Memory B cell (primary cell): ENCODE data around the gene MAN1C1.

Source experiments
- ATAC-seq: fragments of 150-1000 bp; cut with Tn5 transposase; 2 replicates; pipeline ENCODE4 v1.10.0; 2021; ENCODE audit warnings: low read depth, mild to moderate bottlenecking, moderate library complexity
- DNase-seq, 2 donors: peaks; one replicate each; pipeline ENCODE4 v3.0.0; 2022; ENCODE audit warnings: low spot score in 2 of 2
- H3K27ac Mint-ChIP-seq: one replicate; pipeline ENCODE4 v1.8.0; 2022; ENCODE audit warnings: mild to moderate bottlenecking, moderate library complexity, mixed read lengths
- H3K27me3 Mint-ChIP-seq: one replicate; pipeline ENCODE4 v1.8.0; 2022; ENCODE audit warnings: mixed read lengths
- H3K36me3 Mint-ChIP-seq: one replicate; pipeline ENCODE4 v1.8.0; 2022; ENCODE audit warnings: mild to moderate bottlenecking, mixed read lengths
- H3K4me1 Mint-ChIP-seq: one replicate; pipeline ENCODE4 v1.8.0; 2022; ENCODE audit warnings: mixed read lengths
- H3K4me3 Mint-ChIP-seq: one replicate; pipeline ENCODE4 v1.8.0; 2022; ENCODE audit warnings: mild to moderate bottlenecking, moderate library complexity, mixed read lengths
- H3K9me3 Mint-ChIP-seq: one replicate; pipeline ENCODE4 v1.8.0; 2022; ENCODE audit warnings: mixed read lengths

MAN1C1 gene

GRCh38 chr1:25674807-25675084 lies 58.2 kb downstream of the MAN1C1 start:
- Mint-ChIP-seq H3K9me3 (peaks cover 3% of the 10 kb centered on the region), H3K36me3 (peaks cover 7% of the 10 kb centered on the region), H3K27ac (no peak overlapping the region), H3K4me3 (no peak overlapping the region), H3K4me1 (peaks cover 14% of the 10 kb centered on the region), H3K27me3 (peaks cover 16% of the 10 kb centered on the region)
- no peak for ATAC-seq
- DNase-seq: no peak

DNA sequence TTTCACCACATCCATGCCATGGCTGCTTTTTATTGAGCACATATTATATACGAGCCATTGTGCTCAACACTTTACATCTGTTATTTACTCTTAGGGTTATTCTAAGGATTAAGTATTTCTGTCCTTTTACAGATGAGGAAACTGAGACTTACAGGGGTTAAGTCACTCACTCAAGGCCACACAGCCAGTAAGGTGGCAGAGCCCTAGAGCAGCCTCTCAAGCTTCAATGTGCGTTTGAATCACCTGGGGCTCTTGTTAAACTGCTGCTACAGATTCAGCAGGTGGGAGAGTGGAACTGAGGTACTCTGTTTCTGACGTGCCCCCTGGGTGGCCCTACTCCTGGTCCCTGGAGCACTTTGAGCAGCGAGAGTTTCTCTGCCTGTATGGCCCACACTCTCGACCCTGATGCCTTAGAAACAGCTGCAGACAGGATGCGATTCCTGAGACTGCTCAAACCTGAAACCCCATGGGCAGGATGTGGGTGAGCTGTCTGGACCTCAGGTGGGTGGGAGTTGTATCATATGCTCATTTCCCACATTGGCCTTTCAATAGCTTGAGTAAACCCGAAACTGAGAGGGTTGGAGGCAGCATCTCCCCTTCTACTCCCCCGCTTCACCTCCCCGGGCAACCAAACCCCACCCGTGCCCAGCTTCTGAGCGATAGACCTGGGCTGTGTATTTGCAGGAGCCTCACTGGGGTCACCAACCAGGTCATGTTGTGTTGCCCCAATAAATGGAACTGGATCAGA lies 59.3 kb downstream of the MAN1C1 start:
- Mint-ChIP-seq H3K27ac (no peak overlapping the region), H3K4me1 (peaks cover 14% of the 10 kb centered on the region), H3K4me3 (no peak overlapping the region), H3K9me3 (peaks cover 3% of the 10 kb centered on the region), H3K36me3 (peaks cover 7% of the 10 kb centered on the region), H3K27me3 (peaks cover 19% of the 10 kb centered on the region)
- ATAC-seq (peak; percentile 52), DNase-seq (no peak)

DNA sequence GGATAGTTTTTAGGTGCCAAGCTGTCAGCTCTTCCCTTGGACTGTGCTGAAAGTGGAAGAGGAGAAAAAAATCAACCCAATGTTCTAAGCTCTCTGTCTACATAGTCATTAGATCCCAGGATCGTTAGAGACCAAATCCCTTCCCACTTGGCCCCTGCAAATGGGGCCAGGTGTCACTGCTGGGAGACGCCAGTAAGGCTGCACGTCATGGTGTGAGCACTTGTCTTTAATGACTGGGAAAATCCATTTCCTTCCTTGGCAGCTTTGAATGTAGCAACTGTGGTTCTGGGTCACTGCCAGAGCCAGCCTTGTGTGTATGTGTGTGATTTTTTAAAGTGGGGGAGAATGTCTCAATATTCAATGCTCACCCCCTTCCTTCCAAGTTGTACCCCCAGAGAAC lies 59.9 kb downstream of the MAN1C1 start:
- ATAC-seq: no peak

DNA sequence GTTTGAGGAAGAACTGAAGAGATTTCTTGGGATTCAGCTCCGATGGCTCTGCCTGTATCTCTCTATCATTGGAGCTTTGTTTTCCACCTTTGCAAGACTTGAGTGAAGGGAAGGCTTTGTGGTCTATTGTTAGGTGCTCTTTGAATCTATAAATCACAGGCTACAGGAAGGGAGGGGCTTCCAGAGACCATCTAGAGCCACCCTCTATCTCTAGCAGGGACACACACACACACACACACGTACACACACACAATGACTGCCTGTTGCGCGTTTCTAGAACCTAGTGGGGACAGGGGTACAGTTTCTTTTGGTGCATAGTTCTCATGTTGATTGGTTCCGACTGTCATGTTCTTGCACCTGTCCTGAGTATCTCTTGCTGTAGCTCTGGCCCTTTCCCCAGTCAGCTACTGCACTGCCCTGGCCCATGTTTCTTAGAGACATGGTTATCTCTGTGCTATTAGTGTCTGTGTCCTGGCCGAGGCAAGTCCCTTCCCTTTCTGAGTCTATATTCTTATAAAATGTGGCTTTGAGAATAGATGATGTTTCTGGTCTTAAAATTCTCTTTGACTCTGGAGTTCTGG lies 60.7 kb downstream of the MAN1C1 start:
- H3K4me3 Mint-ChIP-seq: no peak overlapping the region

More for the DNA sequence above, 59.9 kb downstream of the MAN1C1 start:
- H3K27ac Mint-ChIP-seq: no peak overlapping the region
- DNase-seq: no peak
- H3K4me3 Mint-ChIP-seq: no peak overlapping the region
- peaks cover 14% of the 10 kb centered on the region for H3K4me1 Mint-ChIP-seq
- peaks cover 3% of the 10 kb centered on the region for H3K9me3 Mint-ChIP-seq
- H3K36me3 Mint-ChIP-seq: peaks cover 7% of the 10 kb centered on the region
- peaks cover 19% of the 10 kb centered on the region for H3K27me3 Mint-ChIP-seq

DNA sequence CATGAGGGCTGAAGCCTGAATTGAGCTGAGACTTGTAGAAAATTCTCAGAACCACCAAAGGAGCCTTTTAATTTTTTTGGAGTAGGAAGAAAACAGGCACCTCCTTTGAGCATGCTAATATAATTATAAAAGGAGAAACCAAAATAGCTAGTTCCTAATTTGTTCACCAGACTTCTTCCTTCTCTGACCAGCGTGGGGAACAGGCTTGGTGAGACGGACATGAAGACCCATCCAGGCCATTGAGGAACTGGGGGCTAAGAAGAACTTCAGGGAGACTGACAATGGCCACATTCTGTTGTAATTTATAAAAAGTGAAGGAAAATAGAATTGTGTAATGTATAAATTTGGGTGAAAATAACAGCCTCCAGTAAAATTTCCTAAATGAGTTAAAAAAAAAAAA lies 62.6 kb downstream of the MAN1C1 start:
- H3K27ac Mint-ChIP-seq: no peak overlapping the region
- peaks cover 14% of the 10 kb centered on the region for H3K27me3 Mint-ChIP-seq
- H3K36me3 Mint-ChIP-seq: peaks cover 3% of the 10 kb centered on the region
- peaks cover 14% of the 10 kb centered on the region for H3K4me1 Mint-ChIP-seq
- H3K4me3 Mint-ChIP-seq: no peak overlapping the region
- no peaks in the 10 kb centered on the region for H3K9me3 Mint-ChIP-seq
- no peak for DNase-seq
- no peak for ATAC-seq

More for the DNA sequence above, 60.7 kb downstream of the MAN1C1 start:
- Mint-ChIP-seq H3K27ac (no peak overlapping the region), H3K36me3 (peaks cover 7% of the 10 kb centered on the region), H3K4me1 (peaks cover 14% of the 10 kb centered on the region), H3K9me3 (peaks cover 3% of the 10 kb centered on the region), H3K27me3 (peaks cover 19% of the 10 kb centered on the region)
- ATAC-seq: no peak
- no peak for DNase-seq

DNA sequence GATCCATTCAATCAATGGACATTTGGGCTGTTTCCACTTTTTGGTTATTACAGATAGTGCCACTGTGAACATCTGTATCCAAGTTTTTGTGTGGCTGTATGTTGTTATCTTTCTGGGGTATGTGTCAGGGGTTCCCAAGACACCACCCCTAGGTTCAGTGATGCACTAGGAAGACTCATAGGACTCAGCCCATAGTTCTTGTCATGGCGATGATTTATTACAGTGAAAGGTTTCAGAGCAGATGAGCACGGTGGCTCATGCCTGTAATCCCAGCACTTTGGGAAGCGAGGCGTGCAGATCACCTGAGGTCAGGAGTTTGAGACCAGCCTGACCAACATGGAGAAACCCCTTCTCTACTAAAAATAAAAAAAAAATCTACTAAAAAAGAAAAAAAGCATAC lies 64.1 kb downstream of the MAN1C1 start:
- peaks cover 14% of the 10 kb centered on the region for H3K4me1 Mint-ChIP-seq
- no peak overlapping the region for H3K4me3 Mint-ChIP-seq
- DNase-seq (no peak), ATAC-seq (no peak)
- H3K36me3 Mint-ChIP-seq: peaks cover 2% of the 10 kb centered on the region
- no peaks in the 10 kb centered on the region for H3K9me3 Mint-ChIP-seq
- H3K27me3 Mint-ChIP-seq: peaks cover 15% of the 10 kb centered on the region
- no peak overlapping the region for H3K27ac Mint-ChIP-seq

GRCh38 chr1:25682059-25682601 lies 65.5 kb downstream of the MAN1C1 start:
- DNase-seq: no peak
- H3K9me3 Mint-ChIP-seq: no peaks in the 10 kb centered on the region
- no peak for ATAC-seq
- no peak overlapping the region for H3K27ac Mint-ChIP-seq
- H3K36me3 Mint-ChIP-seq: peaks cover 2% of the 10 kb centered on the region
- H3K27me3 Mint-ChIP-seq: peaks cover 12% of the 10 kb centered on the region
- peaks cover under 1% of the 10 kb centered on the region for H3K4me1 Mint-ChIP-seq
- H3K4me3 Mint-ChIP-seq: no peak overlapping the region

DNA sequence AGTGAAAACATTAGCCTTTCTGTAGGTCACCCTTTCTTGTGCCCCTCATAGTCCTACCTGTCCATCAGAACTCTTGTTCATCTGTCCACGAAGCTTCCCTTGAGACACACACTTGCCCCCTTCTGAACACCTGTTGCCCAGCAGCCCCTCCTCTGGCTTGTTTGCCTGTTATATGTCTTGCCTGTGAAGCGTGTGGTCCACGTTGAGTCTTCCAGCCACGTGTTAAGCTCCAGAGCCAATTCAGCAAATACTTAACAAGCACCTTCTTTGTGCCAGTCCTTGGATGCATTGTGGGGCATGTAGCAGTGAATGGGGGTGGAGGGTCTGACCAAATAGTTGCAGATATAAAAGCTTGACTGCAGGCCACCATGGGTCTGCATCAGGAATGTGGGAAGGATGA lies 66.6 kb downstream of the MAN1C1 start:
- peaks cover 2% of the 10 kb centered on the region for H3K36me3 Mint-ChIP-seq
- no peak overlapping the region for H3K4me3 Mint-ChIP-seq
- H3K27me3 Mint-ChIP-seq: peaks cover 12% of the 10 kb centered on the region
- ATAC-seq (no peak), DNase-seq (no peak)
- no peak overlapping the region for H3K27ac Mint-ChIP-seq
- H3K9me3 Mint-ChIP-seq: no peaks in the 10 kb centered on the region
- H3K4me1 Mint-ChIP-seq: no peaks in the 10 kb centered on the region

DNA sequence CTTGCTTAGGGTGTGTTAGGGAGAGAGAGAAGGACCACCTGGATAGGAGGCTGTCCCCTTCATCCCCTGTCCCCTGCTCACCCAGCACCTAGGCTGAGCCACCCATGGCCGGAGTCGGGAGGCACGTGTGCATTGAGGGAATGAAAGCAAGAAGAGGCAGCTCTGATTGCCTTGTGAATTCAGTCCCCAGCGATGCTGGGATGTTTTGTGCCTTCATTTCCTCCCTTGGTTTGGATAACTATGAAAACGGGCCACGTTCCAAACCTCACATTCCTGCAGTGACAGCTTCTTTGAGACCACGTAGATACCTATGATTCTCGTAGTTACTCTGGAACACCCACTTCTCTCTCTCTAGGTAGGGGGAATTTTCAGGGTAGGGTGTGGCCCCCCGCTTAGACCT lies 67.1 kb downstream of the MAN1C1 start:
- peaks cover 2% of the 10 kb centered on the region for H3K36me3 Mint-ChIP-seq
- no peak overlapping the region for H3K4me3 Mint-ChIP-seq
- H3K9me3 Mint-ChIP-seq: no peaks in the 10 kb centered on the region
- H3K27ac Mint-ChIP-seq: no peak overlapping the region
- H3K4me1 Mint-ChIP-seq: no peaks in the 10 kb centered on the region
- no peak for DNase-seq
- H3K27me3 Mint-ChIP-seq: peaks cover 11% of the 10 kb centered on the region
- ATAC-seq: no peak

DNA sequence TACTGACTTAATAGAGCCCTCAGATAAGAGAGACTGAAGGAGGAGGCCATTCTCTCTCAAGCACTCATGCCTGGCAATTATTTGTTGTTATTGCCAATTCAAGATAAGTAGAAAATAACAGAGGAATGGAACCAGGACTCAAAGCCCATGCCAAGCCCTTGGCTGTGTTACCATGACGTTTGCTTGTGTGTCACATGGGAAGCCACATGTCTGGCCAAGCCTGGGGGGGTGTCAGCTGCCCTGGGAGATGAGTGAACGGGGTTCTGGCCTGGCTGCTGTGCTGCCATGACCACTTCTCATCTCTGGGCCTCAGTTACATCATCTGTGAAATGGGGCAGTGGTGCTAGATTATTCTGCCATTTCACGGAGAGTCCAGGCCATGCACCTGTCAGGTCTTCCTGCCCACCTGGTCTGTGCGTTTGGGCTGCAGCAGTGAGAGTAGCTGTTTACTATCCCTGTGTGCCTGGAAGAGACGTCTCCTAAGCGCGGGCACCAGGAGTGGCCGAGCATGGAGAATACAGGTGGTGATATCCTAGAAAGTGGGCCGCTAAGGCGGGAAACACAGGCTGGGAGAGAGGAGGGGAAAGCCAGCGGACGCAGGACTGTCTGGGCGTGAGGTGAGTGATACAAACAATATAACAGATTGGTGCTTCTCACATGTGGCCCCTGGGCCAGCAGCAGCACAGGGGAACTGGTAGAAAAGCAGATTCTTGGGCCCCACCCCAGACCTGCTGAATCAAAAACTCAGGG lies 67.8 kb downstream of the MAN1C1 start:
- no peaks in the 10 kb centered on the region for H3K9me3 Mint-ChIP-seq
- H3K4me3 Mint-ChIP-seq: no peak overlapping the region
- ATAC-seq (no peak), DNase-seq (no peak)
- H3K27ac Mint-ChIP-seq: no peak overlapping the region
- H3K4me1 Mint-ChIP-seq: no peaks in the 10 kb centered on the region
- H3K27me3 Mint-ChIP-seq: peaks cover 8% of the 10 kb centered on the region
- H3K36me3 Mint-ChIP-seq: no peaks in the 10 kb centered on the region

GRCh38 chr1:25685211-25685750 lies 68.7 kb downstream of the MAN1C1 start:
- Mint-ChIP-seq H3K36me3 (no peaks in the 10 kb centered on the region), H3K27ac (no peak overlapping the region), H3K9me3 (no peaks in the 10 kb centered on the region), H3K4me3 (no peak overlapping the region), H3K27me3 (peaks cover 8% of the 10 kb centered on the region), H3K4me1 (no peaks in the 10 kb centered on the region)
- ATAC-seq (no peak), DNase-seq (no peak)

DNA sequence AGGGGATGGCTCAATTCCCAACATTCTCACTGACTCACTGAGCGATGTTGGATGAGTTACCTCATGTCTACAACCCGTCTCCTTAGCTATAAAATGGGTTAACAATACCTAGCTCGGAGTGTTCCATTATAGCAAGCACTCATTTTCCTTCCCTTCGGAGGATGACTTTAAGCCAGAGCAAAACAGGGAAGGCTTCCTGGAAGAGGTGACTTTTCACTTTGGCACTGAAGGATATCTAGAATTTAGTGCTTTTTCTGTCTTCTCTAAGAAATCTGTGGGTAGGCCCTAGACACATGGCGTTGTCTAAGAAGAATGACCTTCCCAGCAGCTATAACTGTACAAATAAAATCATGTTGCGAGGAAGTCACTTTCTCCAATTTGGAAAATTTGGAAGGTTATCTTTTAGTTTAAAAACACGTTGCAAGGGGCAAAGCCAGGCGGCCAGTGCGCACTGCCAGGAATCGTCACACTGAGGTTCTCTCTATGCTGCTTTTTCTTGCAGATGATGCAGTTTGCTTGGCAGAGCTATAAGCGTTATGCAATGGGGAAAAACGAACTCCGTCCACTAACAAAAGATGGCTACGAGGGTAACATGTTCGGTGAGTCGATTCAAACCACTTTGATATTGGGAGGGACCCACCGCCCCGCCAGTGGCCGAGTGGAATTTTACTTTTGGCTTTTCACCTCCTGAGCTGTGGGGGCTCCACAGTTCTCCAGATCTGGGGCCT lies 69.5 kb downstream of the MAN1C1 start:
- Mint-ChIP-seq H3K36me3 (no peaks in the 10 kb centered on the region), H3K4me1 (no peaks in the 10 kb centered on the region), H3K9me3 (no peaks in the 10 kb centered on the region), H3K27ac (no peak overlapping the region), H3K4me3 (no peak overlapping the region), H3K27me3 (peaks cover 6% of the 10 kb centered on the region)
- no peak for DNase-seq
- ATAC-seq: no peak

DNA sequence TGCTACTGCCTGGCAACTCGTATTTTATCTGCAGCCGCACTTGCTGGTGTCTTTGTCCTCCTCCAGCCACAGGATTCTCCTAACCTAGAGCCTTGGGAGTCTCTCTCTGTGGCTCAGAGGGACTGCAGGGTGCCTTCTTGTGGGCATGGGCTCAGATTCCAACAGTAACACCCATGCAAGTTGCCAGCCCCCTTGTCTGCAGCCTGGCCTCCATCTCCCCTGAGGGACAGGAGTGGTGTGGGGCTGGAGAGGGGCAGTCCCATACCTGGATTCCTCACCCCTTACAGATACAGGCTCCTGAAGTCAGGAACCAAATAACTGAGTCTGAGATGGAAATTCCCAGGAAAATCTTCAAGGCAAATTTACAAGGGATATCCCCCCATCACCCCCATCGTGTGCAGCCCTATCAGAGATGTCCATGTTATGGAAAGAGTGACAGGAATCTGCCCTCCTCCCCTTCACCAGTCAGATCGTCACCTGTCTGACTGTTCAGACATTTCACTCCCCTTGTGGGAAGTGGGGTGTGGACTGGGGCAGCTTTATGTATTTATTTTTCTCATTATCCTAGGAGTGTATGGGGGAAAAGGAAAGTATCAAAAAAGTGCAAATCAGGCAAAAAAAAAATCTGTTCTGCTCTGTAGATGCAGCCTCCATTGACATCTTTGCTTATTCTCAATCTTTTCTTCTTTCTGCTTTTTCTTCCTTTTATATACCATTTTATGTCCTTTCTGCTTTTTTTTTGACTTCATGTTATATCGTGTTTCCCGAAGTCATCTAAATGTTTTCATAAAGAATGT lies 70.8 kb downstream of the MAN1C1 start:
- Mint-ChIP-seq H3K4me1 (no peaks in the 10 kb centered on the region), H3K36me3 (no peaks in the 10 kb centered on the region), H3K27me3 (peaks cover 6% of the 10 kb centered on the region), H3K4me3 (no peak overlapping the region), H3K27ac (no peak overlapping the region), H3K9me3 (no peaks in the 10 kb centered on the region)
- ATAC-seq: no peak
- no peak for DNase-seq
